Keratinocyte (primary cell): ENCODE measurements around the gene RPL29.

Experiments
- EZH2 ChIP-seq: IDR thresholded peaks from one replicate; pipeline ENCODE4 v1.6.1; 2012; ENCODE audit warnings: inconsistent platforms, mild to moderate bottlenecking, low read length, moderate library complexity
- TF ChIP-seq, protein P1 (sequence below), 3 experiments: IDR thresholded peaks in 1 of 3; conservative IDR thresholded peaks in 1 of 3; optimal IDR thresholded peaks in 1 of 3; 2 replicates in 2 of 3; 3 replicates in 1 of 3; pipeline versions ENCODE3 to v1.5.1; 2011; ENCODE audit warnings: low read length in 3 of 3, mild to moderate bottlenecking in 3 of 3, moderate library complexity in 2 of 3, control low read depth in 1 of 3, inconsistent platforms in 1 of 3; ENCODE audit not compliant: insufficient read depth in 2 of 3; ENCODE audit errors: extremely low read depth in 1 of 3

DNA sequence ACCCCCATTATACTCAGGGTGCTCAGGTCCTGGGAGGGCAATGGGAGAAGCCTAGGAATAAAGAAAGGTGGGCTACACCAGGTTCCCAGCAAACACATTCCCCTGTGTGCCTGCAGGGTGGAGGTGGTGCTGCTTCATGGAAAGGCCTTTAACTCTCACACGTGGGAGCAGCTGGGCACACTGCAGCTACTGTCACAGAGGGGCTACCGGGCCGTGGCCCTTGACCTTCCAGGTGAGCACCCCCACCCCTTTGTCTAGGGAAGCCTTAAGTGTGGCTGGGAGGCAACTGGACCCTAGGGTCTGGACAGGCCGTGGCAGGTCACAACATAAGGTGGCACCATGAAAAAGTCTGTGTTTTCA lies 17.6 kb downstream of the RPL29 start:
- TF ChIP-seq, protein P1, sequence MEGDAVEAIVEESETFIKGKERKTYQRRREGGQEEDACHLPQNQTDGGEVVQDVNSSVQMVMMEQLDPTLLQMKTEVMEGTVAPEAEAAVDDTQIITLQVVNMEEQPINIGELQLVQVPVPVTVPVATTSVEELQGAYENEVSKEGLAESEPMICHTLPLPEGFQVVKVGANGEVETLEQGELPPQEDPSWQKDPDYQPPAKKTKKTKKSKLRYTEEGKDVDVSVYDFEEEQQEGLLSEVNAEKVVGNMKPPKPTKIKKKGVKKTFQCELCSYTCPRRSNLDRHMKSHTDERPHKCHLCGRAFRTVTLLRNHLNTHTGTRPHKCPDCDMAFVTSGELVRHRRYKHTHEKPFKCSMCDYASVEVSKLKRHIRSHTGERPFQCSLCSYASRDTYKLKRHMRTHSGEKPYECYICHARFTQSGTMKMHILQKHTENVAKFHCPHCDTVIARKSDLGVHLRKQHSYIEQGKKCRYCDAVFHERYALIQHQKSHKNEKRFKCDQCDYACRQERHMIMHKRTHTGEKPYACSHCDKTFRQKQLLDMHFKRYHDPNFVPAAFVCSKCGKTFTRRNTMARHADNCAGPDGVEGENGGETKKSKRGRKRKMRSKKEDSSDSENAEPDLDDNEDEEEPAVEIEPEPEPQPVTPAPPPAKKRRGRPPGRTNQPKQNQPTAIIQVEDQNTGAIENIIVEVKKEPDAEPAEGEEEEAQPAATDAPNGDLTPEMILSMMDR (optimal IDR thresholded peaks at IDR 0.05 in 1 of 3, IDR thresholded peaks at IDR 0.05 in 1 of 3, conservative IDR thresholded peaks at IDR 0.05 in 1 of 3; ENCODE audit: extremely low read depth in 1 of 3, insufficient read depth in 2 of 3, low read length in 3 of 3): no peak
- no peak for TF ChIP-seq EZH2
